HG02798 (cell line): ENCODE results near the gene UBE2L5.

ENCODE experiments used
- ATAC-seq: cut with Tn5 transposase; IDR thresholded peaks from one replicate; pipeline ENCODE4 v1.9.1; 2021; ENCODE audit warnings: mild to moderate bottlenecking; ENCODE audit not compliant: unreplicated experiment, poor library complexity

UBE2L5 gene

DNA sequence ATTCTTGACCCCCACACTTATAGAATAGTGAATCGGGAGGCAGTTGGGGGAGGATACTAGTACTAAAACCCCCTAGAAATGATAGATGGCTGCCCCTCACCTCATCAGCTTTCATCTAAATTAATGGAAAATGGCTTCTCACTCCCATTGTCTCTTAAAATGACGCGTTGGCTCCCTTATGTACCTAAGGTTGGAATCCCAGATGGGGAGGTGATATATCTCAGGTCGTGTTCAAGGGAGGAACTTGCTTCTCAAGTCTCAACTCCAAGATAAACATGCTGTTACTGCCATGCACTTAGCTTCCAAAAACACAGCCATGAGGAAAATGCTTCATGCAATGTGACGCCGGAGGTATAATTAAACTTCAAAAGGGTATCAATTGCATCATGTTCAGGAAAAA, 18.8 kb upstream of the UBE2L5 start:
- no peak for ATAC-seq

DNA sequence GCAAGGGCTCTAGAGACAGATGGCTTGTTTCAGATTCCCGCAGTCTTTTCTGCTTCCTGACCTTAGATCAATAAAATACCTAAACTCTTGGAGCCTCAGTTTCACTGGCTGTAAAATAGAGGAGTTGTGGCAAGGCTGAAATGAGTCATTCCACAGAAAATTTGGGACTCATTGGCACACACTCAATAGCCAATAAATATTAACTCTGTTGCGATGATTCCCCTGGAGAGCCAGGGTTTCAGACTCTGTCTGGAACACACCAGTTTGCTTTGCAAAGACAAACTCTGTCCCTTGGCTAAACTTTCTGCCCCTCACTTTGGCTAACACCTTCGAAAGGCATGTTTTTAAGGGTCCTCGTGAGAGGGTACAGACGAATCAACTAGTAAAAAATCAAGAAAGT, 18.1 kb upstream of the UBE2L5 start:
- no peak for ATAC-seq

DNA sequence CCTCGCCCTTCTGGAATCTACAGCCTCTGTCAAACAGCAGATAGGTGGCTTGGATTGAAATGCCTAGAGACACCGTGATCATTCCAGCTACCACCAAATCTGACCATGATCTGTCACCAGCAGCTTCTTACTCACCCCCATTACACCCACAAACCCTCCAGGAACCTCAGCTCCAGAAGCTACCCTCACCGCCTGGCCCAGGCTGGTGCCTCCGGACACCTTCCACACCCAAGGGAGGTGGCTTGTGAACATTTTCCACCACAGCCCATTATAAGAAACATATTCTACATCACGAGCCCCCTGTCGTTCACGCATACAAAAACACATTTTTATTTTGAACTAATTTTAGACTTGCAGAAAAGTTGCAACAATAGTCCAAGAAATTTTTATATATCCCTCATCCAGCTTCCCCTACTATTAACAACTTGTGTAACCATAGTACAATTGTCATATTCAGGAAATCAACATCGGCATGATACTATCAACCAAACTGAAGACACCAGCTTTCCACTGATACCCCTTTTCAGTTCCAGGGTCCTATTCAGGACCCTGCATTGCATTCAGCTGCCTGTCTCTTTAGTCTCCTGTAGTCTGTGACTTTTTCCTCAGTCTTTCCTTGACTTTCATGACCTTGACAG, 15.4 kb upstream of the UBE2L5 start:
- no peak for ATAC-seq

DNA sequence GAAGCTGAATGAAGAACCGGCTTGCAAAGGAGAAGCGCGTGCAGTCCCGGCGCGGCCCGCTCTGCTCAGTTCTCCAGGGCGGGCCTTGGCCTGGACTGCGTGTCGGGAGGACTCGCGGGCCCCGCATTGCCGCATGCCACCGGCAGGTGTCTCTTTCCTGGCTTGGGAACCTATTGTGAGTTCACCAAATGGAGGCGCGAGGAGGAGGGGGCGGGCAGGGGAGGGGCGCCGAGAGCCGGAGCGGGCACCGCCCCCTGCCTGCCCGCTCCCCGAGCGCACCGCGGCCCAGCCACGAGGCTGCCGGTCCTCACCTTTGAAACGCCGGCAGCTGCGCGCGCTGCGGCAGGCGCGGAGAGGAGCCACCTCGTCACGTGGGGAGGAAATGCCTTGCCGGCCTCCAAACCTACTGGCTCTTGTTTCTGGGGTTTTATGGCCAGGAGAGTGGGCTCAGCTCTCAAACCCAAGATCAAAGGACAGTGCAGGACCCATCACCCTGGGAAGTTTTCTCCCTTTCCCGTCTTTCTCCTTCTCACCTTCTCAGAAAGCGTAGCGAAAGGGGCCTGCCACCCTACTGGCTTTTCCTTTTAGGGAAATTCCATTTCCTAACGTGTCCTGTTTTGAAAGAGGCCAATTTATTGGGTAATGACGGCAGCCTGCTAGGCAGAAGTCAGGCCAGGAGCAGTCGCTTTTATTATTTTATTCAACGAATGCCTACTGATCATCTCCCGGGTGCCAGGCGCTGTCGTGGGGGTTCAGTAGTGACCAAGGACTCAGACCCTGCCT, 13.8 kb upstream of the UBE2L5 start:
- ATAC-seq, result peak; percentile 93

DNA sequence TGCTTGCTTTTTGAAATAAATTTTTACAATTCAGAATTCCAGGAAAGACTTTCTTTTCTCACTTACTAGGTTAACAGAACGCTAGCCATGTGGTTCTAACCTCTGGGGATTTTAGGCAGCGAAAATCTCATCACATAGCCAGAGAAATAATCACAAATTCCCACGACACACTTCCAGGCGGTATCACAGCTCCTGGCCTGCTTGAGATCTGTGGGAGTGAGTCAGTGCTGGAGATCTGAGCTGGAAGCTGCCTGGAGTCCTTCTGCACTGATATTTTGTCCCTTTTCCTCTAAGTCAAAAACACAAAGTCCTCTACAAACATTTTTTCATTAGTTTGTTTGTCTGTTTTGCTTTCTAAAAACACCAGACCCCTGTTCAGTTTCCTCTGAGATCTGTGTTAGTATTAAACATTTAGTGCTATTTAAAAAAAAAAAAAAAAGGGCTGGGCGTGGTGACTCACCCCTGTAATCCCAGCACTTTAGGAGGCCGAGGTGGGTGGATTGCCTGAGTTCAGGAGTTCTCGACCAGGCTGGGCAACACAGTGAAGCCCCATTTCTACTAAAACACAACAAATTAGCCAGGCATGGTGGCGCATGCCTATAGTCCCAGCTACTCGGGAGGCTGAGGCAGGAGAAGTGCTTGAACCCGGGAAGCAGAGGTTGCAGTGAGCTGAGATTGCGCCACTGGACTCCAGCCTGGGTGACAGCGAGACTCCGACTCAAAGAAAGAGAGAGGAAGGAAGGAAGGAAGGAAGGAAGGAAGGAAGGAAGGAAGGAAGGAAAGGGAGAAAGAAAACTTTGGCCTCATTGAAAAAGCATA, 12.2 kb upstream of the UBE2L5 start:
- ATAC-seq, result no peak

DNA sequence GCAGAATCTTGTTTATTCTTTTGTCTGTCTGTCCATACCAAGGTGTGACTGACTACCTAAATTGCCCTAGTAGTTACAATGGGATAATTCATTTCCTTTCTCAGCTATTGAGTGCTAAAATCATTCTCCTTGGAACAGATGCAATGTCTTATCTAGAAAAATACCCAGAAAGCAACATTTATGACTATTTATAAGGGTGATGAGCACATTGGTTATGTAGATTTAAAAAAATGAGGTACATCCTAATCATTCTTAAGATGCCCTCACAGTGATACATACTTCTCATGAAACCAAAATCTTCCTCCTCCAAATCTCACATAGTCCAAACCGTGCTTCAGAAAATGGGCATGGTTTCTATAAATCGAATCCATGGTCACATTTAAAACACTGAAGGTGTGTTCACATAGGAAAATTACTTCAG, 11.6 kb upstream of the UBE2L5 start:
- ATAC-seq, result no peak

DNA sequence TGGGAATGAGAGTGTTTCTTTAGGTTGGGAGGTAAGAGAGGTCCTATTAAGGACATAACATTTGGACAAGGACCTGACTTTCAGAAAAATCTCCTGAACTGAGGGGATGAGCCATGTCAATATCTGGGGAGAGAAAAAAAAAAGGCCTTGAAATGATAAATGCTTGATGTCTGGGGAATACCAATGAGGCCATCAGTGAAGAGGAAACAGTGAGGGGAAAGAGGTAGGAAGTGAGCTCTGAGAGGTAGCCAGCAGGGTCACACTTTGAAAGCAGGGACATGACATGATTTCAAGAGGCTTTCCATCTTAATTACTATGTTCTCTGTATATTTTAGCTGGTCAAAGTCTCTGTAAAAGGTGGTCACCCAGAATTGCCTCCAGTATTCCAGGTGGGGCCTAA, 9.9 kb upstream of the UBE2L5 start:
- no peak for ATAC-seq

DNA sequence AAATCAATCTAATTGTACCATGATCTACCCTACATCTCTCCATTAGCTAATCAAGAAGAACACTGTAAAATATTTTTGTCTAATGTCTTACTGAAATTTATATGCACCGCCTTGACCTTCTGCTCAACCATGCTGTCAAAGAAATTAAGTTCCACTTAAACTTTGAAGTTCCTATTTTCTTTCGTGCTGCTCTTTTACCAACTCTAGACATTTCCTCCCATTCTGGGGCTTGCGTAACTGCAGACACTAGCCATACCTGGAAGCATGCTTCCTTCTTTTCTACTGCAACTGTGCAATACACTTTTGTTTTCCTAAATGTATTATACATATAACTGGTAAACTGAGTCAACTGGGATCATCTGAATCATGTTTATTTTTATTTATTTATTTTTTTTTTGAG, 8.5 kb upstream of the UBE2L5 start:
- ATAC-seq, result no peak

DNA sequence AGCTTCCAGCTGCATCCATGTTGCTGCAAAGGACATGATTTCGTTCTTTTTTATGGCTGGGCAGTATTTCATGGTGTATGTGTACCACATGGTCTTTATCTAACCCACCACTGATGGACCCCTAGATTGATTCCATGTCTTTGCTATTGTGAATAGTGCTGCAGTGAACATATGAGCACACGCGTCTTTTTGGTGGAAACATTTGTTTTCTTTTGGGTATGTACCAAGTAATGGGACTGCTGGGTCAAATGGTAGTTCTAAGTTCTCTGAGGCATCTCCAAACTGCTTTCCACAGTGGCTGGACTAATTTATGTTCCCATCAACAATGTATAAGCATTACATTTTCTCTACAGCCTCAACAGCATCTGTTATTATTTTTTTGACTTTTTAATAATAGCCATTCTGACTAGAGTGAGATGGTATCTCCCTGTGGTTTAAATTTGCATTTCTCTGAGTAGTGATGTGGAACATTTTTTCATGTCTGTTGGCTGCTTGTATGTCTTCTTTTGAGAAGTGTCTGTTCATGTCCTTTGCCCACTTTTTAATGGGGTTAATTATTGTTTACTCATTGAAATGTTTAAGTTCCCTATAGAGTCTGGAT, 6.8 kb upstream of the UBE2L5 start:
- peak; percentile 78 for ATAC-seq

DNA sequence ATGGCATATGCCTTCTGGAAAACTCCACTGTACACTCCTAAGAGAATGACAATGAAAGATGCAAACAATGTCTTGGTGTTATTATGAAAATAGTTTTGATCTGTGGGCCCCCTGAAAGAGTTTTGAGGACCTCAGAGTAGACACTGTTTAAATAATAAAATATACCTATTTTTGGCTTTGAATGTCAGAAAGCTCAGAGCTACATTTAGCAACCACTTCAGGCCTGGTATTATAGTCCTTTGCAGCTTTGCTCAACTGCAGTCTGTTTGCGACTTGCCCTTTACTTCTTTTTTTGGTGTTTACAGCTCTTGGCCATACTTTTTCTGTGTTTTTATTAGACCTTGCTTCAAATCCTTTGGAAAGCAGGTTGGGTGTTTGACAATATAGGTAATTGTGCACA, 5.8 kb upstream of the UBE2L5 start:
- no peak for ATAC-seq

DNA sequence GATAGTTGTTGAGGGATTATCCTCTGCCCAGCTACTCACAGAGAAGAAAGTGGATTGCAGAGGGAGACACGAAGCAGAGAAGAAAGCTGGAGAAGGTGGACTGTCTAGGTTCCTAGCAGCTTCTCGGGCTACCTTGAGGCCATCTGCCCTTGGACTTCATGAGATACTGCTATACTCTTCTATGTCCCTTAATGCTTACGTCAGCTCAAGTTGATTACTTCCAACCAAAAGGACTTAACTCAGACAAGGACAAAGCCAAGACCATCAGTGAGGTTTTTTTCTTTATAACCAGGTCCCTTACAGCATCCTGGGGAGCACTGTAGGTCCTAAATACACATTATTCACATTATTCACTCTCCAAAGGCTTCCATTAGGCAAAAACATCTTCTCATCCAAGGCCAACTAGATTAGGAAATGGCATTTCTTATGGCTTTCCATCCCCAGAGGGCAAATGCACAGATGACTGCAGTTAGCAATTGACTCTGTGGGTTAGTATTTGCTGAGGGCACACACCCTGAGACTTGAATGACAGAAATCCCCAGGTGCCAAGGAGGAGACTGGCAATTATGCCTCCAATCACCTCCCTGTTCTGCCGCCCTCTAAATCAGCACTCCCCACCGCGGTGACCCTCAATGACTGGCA, 4.1 kb upstream of the UBE2L5 start:
- ATAC-seq, result no peak

DNA sequence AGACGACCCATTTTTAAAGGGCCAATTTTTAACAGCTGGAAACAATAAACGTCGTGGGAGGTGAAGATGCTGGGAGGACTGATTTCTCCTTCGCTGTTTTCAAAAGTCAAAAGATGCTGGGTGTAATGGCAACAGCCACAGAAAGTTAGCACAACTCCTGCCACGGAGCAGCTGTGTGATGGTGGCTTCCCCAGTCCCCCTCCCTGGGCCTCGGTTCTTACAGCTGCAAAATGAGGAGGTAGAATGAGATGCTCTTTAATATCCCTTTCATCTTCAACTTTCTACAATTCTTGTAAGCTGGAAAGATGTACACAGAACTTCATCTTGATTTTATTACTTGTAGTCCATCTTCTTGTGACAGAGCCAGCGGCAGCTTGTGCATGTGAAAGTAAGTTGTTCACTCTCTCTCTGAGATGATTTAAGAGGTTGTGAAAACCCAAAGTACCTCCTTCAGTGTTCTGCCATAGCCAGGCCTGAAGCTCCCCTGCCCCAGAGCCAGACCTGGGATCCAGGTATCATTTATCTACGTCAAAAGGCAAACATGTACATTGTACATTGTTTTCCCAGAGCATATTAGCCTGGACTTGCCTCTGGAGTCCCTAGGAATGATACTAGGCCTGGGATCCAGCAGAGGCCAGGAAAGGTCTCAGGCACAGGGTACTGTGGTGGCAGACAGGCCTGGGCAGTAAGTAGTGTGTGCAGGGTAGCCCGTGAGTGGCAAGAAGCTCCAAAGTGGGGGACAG, 3.4 kb upstream of the UBE2L5 start:
- ATAC-seq, result no peak

DNA sequence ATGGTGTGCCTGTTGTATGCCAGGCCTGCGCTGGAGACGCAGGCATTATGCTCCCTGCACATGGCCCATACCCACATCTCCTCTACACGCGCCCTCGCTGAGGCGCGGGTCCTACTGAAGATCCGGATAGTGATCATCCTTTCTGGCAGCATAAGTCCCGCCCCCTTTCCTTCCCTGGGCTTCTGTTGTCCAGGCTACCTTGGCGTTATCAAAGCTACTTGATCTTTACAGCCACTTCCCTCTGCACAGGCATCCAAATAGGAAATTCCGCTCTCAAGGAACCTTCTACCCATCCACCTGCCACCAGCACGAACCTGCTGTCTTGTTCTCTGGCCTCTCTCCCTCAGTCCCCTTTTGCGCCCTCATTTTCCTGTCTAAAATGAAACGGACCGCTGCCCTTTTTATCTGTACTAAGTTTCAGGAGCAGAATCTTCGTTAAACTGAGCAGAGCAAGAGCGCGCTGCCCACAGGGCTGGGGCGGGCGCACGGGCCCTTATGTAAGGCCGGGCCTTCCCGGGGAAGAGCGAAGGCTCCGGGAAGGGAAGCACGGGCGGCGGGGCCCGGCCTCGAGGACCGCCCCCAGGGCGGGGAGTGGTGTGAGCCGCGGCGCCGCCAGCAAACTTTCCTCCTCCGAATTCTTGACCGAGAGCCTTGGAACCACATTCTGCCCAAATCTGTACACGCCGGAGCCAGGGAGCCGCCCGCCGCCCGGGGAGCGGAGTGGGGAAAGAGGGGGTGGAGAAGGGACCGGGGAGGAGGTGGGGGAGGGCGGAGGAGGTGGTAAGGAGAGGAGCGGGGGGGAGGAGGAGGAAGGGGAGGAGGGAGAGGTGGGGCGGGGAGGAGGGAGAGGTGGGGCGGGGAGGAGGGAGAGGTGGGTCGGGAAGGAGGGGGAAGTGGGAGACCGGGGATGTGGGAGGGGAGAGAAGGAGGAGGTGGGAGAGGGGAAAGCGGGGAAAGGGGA, 920 bp upstream of the UBE2L5 start:
- ATAC-seq, result peak; percentile 55

DNA sequence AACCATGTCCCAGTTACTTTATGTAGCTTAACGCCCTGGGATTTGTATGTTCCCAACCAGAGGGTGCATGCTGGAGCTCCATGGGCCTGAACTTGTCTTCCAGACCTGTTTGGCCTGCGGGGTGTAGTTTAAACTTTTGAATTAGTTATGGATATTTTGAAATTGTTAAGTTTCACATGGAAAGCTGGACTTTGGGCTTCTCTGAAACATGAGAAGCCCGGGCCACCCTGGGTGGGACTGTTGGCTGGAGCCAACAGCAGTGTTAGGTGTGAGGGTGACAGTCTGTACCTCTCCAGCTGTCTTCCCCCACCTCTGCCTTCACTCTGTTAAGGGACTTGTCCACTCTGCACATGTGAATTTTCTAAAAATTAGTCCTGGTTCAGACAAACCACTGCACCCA, 1.6 kb downstream of the UBE2L5 start:
- ATAC-seq, result no peak

DNA sequence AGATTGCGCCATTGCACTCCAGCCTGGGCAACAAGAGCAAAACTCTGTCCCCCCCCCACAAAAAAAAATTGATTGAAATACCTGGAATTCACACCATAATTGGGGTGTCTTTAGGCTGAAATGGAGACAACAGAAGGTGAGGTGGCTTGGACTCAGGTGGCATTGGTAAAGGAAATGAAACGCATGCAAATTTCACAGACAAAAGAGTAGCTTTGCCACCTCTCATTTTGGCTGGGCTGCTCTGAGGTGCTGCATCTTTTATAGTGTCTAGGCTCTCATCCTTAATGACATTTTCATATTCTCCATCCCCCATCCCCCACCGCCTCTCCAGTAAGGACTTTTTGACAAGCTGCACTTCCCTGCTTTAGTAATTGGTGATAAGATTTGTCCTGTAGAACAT, 6.9 kb downstream of the UBE2L5 start:
- peak; percentile 38 for ATAC-seq

DNA sequence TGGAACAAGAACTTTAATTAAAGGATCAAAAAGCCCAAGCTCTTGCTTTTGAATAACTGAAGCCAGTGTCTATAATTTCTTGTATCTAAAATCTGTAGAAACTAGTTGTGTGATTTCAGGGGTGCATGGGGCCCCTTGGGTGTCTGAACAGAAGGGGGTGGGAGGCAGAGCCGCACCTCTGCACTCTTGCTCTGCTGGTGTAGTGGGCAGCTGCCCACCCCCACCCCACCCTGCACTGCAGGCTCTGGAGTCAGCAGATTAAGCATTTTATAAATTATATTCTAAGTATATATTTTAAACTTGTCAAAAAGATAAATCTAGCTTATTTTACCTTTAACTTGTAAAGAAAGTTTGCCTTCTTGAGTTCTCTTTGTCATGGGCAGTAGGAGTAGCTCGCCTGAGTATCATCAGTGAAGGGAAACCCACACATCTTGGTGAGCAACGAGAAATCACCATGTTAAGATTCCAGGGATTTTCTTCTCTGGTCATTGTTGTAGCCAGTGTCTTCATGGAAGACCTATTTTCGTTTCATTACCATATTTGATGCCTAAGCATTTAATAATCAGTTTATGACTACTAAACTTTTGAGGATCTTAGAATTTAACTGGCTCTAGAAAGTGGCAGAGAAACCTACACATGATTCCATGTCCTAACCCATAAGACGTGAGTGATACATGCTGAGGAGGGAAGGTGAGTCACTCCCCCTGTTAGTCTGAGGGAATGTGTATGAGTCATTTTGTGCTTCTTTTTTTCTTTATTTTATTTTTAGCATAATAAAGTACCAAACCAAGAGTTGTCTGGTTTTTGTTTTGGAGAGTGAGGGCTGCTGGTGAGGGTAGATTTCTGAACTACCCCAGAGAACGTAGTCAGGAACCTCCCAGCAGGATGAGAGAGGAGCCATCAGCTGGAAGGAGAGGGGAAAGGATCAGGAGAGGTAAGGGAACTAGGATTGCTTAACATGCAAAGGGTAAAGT, 7.7 kb downstream of the UBE2L5 start:
- peak; percentile 68 for ATAC-seq

DNA sequence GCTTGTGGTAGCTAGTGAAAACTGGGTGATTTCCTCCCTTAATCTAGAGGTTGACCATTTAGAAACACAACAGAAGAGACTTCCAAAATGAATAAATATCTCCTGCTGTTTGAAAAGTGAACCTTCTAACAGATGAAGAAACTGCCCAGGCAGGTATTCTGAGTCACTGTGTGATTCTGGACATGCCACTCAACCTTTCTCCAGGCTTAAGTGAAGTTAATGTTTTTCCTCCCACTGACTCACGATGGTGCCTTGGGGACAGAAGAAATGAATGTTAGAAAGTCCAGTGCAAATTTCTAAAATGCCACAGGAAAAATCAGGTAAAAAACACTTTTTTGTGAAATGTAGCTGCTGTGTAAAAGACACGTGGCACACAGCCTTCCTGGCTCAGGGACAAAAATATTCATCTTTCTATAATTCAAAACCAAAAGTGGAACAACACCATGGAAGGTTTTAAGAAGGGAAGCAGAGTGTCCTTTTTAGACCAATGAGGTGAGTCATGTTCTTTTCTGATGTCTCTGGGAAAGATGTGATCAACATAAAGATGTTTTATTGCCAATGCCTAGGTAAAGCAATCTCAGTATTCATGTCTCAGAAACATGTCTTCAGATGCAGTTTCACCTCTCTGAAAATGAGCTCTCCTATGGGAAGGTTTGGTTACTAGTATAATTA, 9.1 kb downstream of the UBE2L5 start:
- peak; percentile 34 for ATAC-seq
